HepG2 (cell line): ENCODE results near the gene SNED1. TPM values are rescaled to one million over a fixed set of nuclear protein-coding genes. Genes with fewer than 3 reads are reported as not detected.
A peak's percentile ranks its signal among the peaks of the same experiment; 100 is the strongest.

ENCODE experiments used
- ATAC-seq: fragments of 200-7000 bp; cut with Tn5 transposase; 3 replicates; pipeline ENCODE4 v1.9.1; 2020; ENCODE audit warnings: mild to moderate bottlenecking, moderate library complexity
- BruUV-seq: library from RNA; stranded (reverse); fragments of 400-500 nt; replicated peaks from 2 replicates; lab custom pipeline; 2021; lab: Mats Ljungman, UMichigan
- CTCF ChIA-PET: fragments of 300-600 bp; formaldehyde crosslinking; extraction: SDS; loops from one replicate; lab custom pipeline; 2021; ENCODE audit warnings: low total read pairs, inconsistent platforms, low intra/inter-chr PET ratio; lab: Yijun Ruan, JAX
- POLR2A ChIA-PET: fragments of 350-600 bp; sonication (Branson Sonifier 250); formaldehyde crosslinking; loops from one replicate; lab custom pipeline; 2020; ENCODE audit warnings: antibody characterized with exemption, inconsistent platforms; lab: Yijun Ruan, JAX
- DNase-seq: peaks from one replicate; pipeline ENCODE4 v3.0.0-alpha.2; 2015; ENCODE audit warnings: low spot score
- FAIRE-seq: peaks from 3 replicates; lab custom pipeline; 2011; peaks lifted over from hg19 to GRCh38; lab: Jason Lieb, UNC
- H2AFZ ChIP-seq: one replicate; pipeline ENCODE4 v1.6.1; 2011; ENCODE audit warnings: low read length, inconsistent platforms
- H3K27ac ChIP-seq: fragments of 300-600 bp; 3 replicates; pipeline ENCODE4 v1.8.0; 2011; ENCODE audit warnings: mixed run types, mild to moderate bottlenecking, mixed read lengths, low read length, inconsistent platforms; ENCODE audit not compliant: insufficient read depth; ENCODE audit errors: extremely low read length
- H3K27me3 ChIP-seq, 2 experiments: fragments of 200-600 bp in 1 of 2; 2 replicates in 1 of 2; 3 replicates in 1 of 2; pipeline versions ENCODE4 v1.6.0 to v1.8.0; 2011; ENCODE audit warnings: low read length in 2 of 2, mild to moderate bottlenecking in 2 of 2, moderate library complexity in 2 of 2, inconsistent platforms in 1 of 2; ENCODE audit not compliant: insufficient read depth in 2 of 2, control insufficient read depth in 1 of 2
- H3K36me3 ChIP-seq, 2 experiments: fragments of 200-600 bp in 1 of 2; replicated peaks in 1 of 2; 2 replicates in 1 of 2; 3 replicates in 1 of 2; pipeline versions ENCODE4 v1.5.1 to v1.8.0; 2011; ENCODE audit warnings: low read length in 2 of 2, inconsistent platforms in 1 of 2; ENCODE audit not compliant: insufficient read depth in 2 of 2, control insufficient read depth in 1 of 2
- H3K4me1 ChIP-seq: 2 replicates; pipeline ENCODE4 v1.5.1; 2012; ENCODE audit warnings: low read length, inconsistent platforms; ENCODE audit not compliant: insufficient read depth
- H3K4me2 ChIP-seq: 2 replicates; pipeline ENCODE4 v1.6.0; 2011; ENCODE audit warnings: low read depth, low read length, inconsistent platforms
- H3K4me3 ChIP-seq, 3 experiments: fragments of 200-600 bp in 1 of 3; sonication (generic), shearing (Covaris generic) in 1 of 3; replicated peaks in 1 of 3; 2 replicates each; pipeline ENCODE4 v1.5.1; 2011 to 2016; ENCODE audit warnings: low read length in 3 of 3, inconsistent platforms in 2 of 3, low read depth in 2 of 3, mild to moderate bottlenecking in 2 of 3, control low read depth in 1 of 3, mixed read lengths in 1 of 3; ENCODE audit not compliant: insufficient read depth in 1 of 3
- H3K79me2 ChIP-seq: one replicate; pipeline ENCODE4 v1.6.1; 2011; ENCODE audit warnings: low read length, inconsistent platforms; ENCODE audit not compliant: insufficient read depth
- H3K9ac ChIP-seq: 2 replicates; pipeline ENCODE4 v1.6.0; 2011; ENCODE audit warnings: mild to moderate bottlenecking, low read depth, low read length, inconsistent platforms; ENCODE audit not compliant: insufficient read depth
- H3K9me3 ChIP-seq: 2 replicates; pipeline ENCODE4 v1.5.1; 2012; ENCODE audit warnings: mild to moderate bottlenecking, low read length
- H4K20me1 ChIP-seq: 2 replicates; pipeline ENCODE4 v1.6.0; 2011; ENCODE audit warnings: inconsistent platforms, mild to moderate bottlenecking, low read length, moderate library complexity; ENCODE audit not compliant: insufficient read depth
- IRF9 ChIP-seq: sonication (generic); formaldehyde crosslinking; IDR thresholded peaks from 2 replicates; pipeline ENCODE4 v1.8.0; 2022; ENCODE audit warnings: missing genetic modification reagents, mild to moderate bottlenecking, borderline replicate concordance
- NCOA5 ChIP-seq: sonication (generic); formaldehyde crosslinking; IDR thresholded peaks from 2 replicates; pipeline ENCODE4 v1.4.0; 2020; ENCODE audit warnings: missing genetic modification reagents
- NR1H2 ChIP-seq: sonication (generic); formaldehyde crosslinking; IDR thresholded peaks from 2 replicates; pipeline ENCODE4 v1.8.1; 2022; ENCODE audit warnings: low read depth, missing genetic modification reagents, borderline replicate concordance
- RARG ChIP-seq: sonication (generic); formaldehyde crosslinking; IDR thresholded peaks from 2 replicates; pipeline ENCODE4 v1.4.0; 2020; ENCODE audit warnings: low read depth, mild to moderate bottlenecking, missing genetic modification reagents
- ZNF17 ChIP-seq: sonication (generic); formaldehyde crosslinking; IDR thresholded peaks from 2 replicates; pipeline ENCODE4 v1.5.0; 2020; ENCODE audit warnings: mild to moderate bottlenecking, missing genetic modification reagents
- ZNF431 ChIP-seq: sonication (generic); formaldehyde crosslinking; IDR thresholded peaks from 2 replicates; pipeline ENCODE4 v1.9.0; 2022; ENCODE audit warnings: missing genetic modification reagents, low read depth, mild to moderate bottlenecking, borderline replicate concordance
- ZNF597 ChIP-seq: sonication (generic); formaldehyde crosslinking; IDR thresholded peaks from 2 replicates; pipeline ENCODE4 v1.5.0; 2020; ENCODE audit warnings: missing genetic modification reagents
- ZNF687 ChIP-seq: sonication (generic); formaldehyde crosslinking; IDR thresholded peaks from 2 replicates; pipeline ENCODE4 v1.5.1; 2020; ENCODE audit warnings: mild to moderate bottlenecking, missing genetic modification reagents, moderate library complexity
- ZNF780A ChIP-seq: sonication (generic); formaldehyde crosslinking; IDR thresholded peaks from 2 replicates; pipeline ENCODE4 v1.8.0; 2022; ENCODE audit warnings: mild to moderate bottlenecking, missing genetic modification reagents, moderate library complexity
- WGBS: methylation state at CpG from one replicate; pipeline ENCODE4 v1.1.6; 2017; ENCODE audit warnings: low lambda C conversion rate; 5-methylcytosine and 5-hydroxymethylcytosine counted together
- in situ Hi-C: cut with HindIII; loops from 2 replicates; pipeline ENCODE4 v1.10.0; 2017; ENCODE audit warnings: low pct_unique_long_range_greater_than_20kb; ENCODE audit not compliant: extremely low pct_ligation_motif_present
- intact Hi-C: fragments of 100-400 bp; cut with micrococcal nuclease; formaldehyde crosslinking; loops from one replicate; pipeline ENCODE4 v1.10.0; 2022; ENCODE audit not compliant: unreplicated experiment
- polyA plus RNA-seq, 8 experiments: library from polyadenylated mRNA; depleted of rRNA in 3 of 8; stranded (reverse) in 7 of 8; unstranded in 1 of 8; fragments of >200 nt; fragmentation: Illumina TruSeq in 4 of 8; extraction: Trizol in 4 of 8; gene quantifications; 2 replicates each; pipeline versions ENCODE4 v1.2.1 to v1.2.3, GENCODE V29; 2011 to 2016; ENCODE audit warnings: low read depth in 4 of 8, missing spikeins in 1 of 8, mixed read lengths in 1 of 8; ENCODE audit not compliant: insufficient read depth in 1 of 8
- total RNA-seq, 5 experiments: library from RNA; depleted of rRNA; stranded (reverse); fragments of >200 nt; fragmentation: Illumina TruSeq; extraction: Trizol; gene quantifications; 2 replicates each; pipeline ENCODE4 v1.2.3, GENCODE V29; 2016; ENCODE audit warnings: low read depth in 1 of 5

Gene SNED1
- total and polyA plus RNA-seq, 2 of the 13 experiments (the other 11 are each of a cell fraction or from before 2014, with no cell fraction given) = 0.15 to 0.65 TPM

GRCh38 chr2:241033336-241033987 is 35.0 kb downstream of the SNED1 start:
- no peak overlapping the region for H3K9ac ChIP-seq
- FAIRE-seq = no peak
- DNase-seq = no peak
- POLR2A ChIA-PET = no interaction called here
- intact Hi-C loops (no loop called here), in situ Hi-C loops (no loop called here)
- H3K9me3 ChIP-seq = no peaks in the 10 kb centered on the region
- peak; percentile 10 for ATAC-seq
- WGBS = 69% methylated on average over 12 of the region's 17 CpGs
- CTCF ChIA-PET = no interaction called here
- peaks cover 25% of the 10 kb centered on the region for H3K4me1 ChIP-seq
- H2AFZ ChIP-seq = no peak overlapping the region
- no peak for TF ChIP-seq ZNF431
- TF ChIP-seq ZNF687 (CRISPR knock-in tag) = peak; percentile 19; the same call in 1 of the 2 replicates
- no peaks in the 10 kb centered on the region; the same call in 1 of the 2 replicates for H4K20me1 ChIP-seq
- H3K4me2 ChIP-seq = no peak overlapping the region
- H3K27me3 ChIP-seq = peaks cover 2 to 16% of the 10 kb centered on the region in 2 experiments; a peak in 2 of 5 replicates
- no TSS peak for BruUV-seq
- no peak overlapping the region for H3K27ac ChIP-seq
- no peak overlapping the region for H3K4me3 ChIP-seq
- H3K36me3 ChIP-seq = no peaks in the 10 kb centered on the region
- no peaks in the 10 kb centered on the region for H3K79me2 ChIP-seq

- Histone ChIP-seq H3K27me3 (peaks cover 2 to 21% of the 10 kb centered on the region in 2 experiments; a peak in 3 of 5 replicates), H3K36me3 (no peaks in the 10 kb centered on the region), H3K9ac (no peak overlapping the region), H3K27ac (no peak overlapping the region), H3K9me3 (no peaks in the 10 kb centered on the region), H2AFZ (no peak overlapping the region), H3K4me2 (no peak overlapping the region), H4K20me1 (no peaks in the 10 kb centered on the region; the same call in 1 of the 2 replicates), H3K4me3 (no peak overlapping the region), H3K79me2 (no peaks in the 10 kb centered on the region), H3K4me1 (peaks cover 28% of the 10 kb centered on the region)
- intact Hi-C loops = no loop called here
- ChIA-PET CTCF (no interaction called here), POLR2A (no interaction called here)
- DNase-seq = no peak
- FAIRE-seq = no peak
- BruUV-seq = no TSS peak
- peak; percentile 4; the same call in 2 of the 3 replicates for ATAC-seq
- in situ Hi-C loops = no loop called here
- 36% methylated on average over 6 of the region's 7 CpGs for WGBS
- no peak for TF ChIP-seq ZNF780A (CRISPR knock-in tag)
- TF ChIP-seq NCOA5 (CRISPR knock-in tag) = no peak
- TF ChIP-seq RARG = no peak
- no peak for TF ChIP-seq IRF9 (CRISPR knock-in tag)
- no peak for TF ChIP-seq ZNF17 (CRISPR knock-in tag)
- no peak for TF ChIP-seq ZNF597
- TF ChIP-seq NR1H2 = no peak
Observed at GRCh38 chr2:241033994-241034393, 35.6 kb downstream of the SNED1 start.
